Liver (tissue), 9 donors: ENCODE data around the gene MAPKBP1. TPM values are rescaled to one million over a fixed set of nuclear protein-coding genes. Genes with fewer than 3 reads are reported as not detected.

Source experiments
- DNase-seq: peaks from one replicate; pipeline ENCODE4 v3.0.0-alpha.2; 2017; ENCODE audit warnings: low spot score
- H3K27ac ChIP-seq, 2 donors: one replicate each; pipeline ENCODE4 v1.7.0; 2013; ENCODE audit warnings: inconsistent platforms in 2 of 2, low read length in 2 of 2, control low read depth in 1 of 2, low read depth in 1 of 2, mild to moderate bottlenecking in 1 of 2
- H3K27me3 ChIP-seq, 4 donors: one replicate each; pipeline versions ENCODE4 v1.6.1 to v1.7.0; 2013; ENCODE audit warnings: low read length in 3 of 4, inconsistent platforms in 1 of 4, mild to moderate bottlenecking in 1 of 4, moderate library complexity in 1 of 4; ENCODE audit not compliant: control insufficient read depth in 4 of 4, insufficient read depth in 4 of 4
- H3K36me3 ChIP-seq, 4 donors: one replicate each; pipeline versions ENCODE4 v1.6.1 to v1.7.0; 2013; ENCODE audit warnings: low read length in 3 of 4, mild to moderate bottlenecking in 3 of 4, low read depth in 1 of 4, moderate library complexity in 1 of 4; ENCODE audit not compliant: control insufficient read depth in 4 of 4, insufficient read depth in 3 of 4
- H3K4me1 ChIP-seq, 4 donors: one replicate each; pipeline versions ENCODE4 v1.6.1 to v1.7.0; 2013; ENCODE audit warnings: low read length in 3 of 4, mild to moderate bottlenecking in 3 of 4, moderate library complexity in 1 of 4; ENCODE audit not compliant: control insufficient read depth in 4 of 4, insufficient read depth in 4 of 4
- H3K4me3 ChIP-seq, 3 donors: one replicate each; pipeline versions ENCODE4 v1.6.1 to v1.7.0; 2013; ENCODE audit warnings: low read length in 3 of 3, control low read depth in 1 of 3, low read depth in 1 of 3, mild to moderate bottlenecking in 1 of 3
- H3K9ac ChIP-seq, 2 donors: one replicate each; pipeline ENCODE4 v1.7.0; 2013; ENCODE audit warnings: low read length in 2 of 2, mild to moderate bottlenecking in 2 of 2, moderate library complexity in 2 of 2, control low read depth in 1 of 2, low read depth in 1 of 2
- H3K9me3 ChIP-seq, 4 donors: one replicate each; pipeline versions ENCODE4 v1.6.1 to v1.7.0; 2013; ENCODE audit warnings: low read length in 3 of 4; ENCODE audit not compliant: control insufficient read depth in 4 of 4
- CTCF ChIP-seq: fragments of 150-350 bp; IDR thresholded peaks from 2 replicates; pipeline ENCODE4 v1.5.1; 2017; ENCODE audit warnings: improper control_type of control experiment, low read depth, low read length; ENCODE audit not compliant: missing input control
- EGR1 ChIP-seq, 2 donors: IDR thresholded peaks; 2 replicates each; pipeline ENCODE4 v1.6.1; 2016 to 2018; ENCODE audit warnings: antibody characterized with exemption in 2 of 2, low read depth in 2 of 2
- FOXA1 ChIP-seq: IDR thresholded peaks from 2 replicates; pipeline ENCODE4 v1.6.1; 2016; ENCODE audit warnings: antibody characterized with exemption
- FOXA2 ChIP-seq: IDR thresholded peaks from 2 replicates; pipeline ENCODE4 v1.6.1; 2016; ENCODE audit warnings: antibody characterized with exemption
- GABPA ChIP-seq, 2 donors: IDR thresholded peaks in 1 of 2; conservative IDR thresholded peaks in 1 of 2; 2 replicates each; pipeline ENCODE4 v1.6.1; 2016; ENCODE audit warnings: antibody characterized with exemption in 2 of 2, mild to moderate bottlenecking in 1 of 2, moderate library complexity in 1 of 2
- HNF4A ChIP-seq, 2 donors: conservative IDR thresholded peaks; 2 replicates each; pipeline ENCODE4 v1.6.1; 2016; ENCODE audit warnings: antibody characterized with exemption in 2 of 2, mild to moderate bottlenecking in 2 of 2
- HNF4G ChIP-seq: IDR thresholded peaks from 2 replicates; pipeline ENCODE4 v1.6.1; 2016; ENCODE audit warnings: antibody characterized with exemption
- JUND ChIP-seq, 2 donors: IDR thresholded peaks; 2 replicates each; pipeline ENCODE4 v1.6.1; 2016; ENCODE audit warnings: antibody characterized with exemption in 2 of 2
- MAX ChIP-seq: IDR thresholded peaks from 2 replicates; pipeline ENCODE4 v1.6.1; 2016; ENCODE audit warnings: antibody characterized with exemption
- NR2F2 ChIP-seq: IDR thresholded peaks from 2 replicates; pipeline ENCODE4 v1.6.1; 2016; ENCODE audit warnings: antibody characterized with exemption
- RAD21 ChIP-seq, 2 donors: IDR thresholded peaks; 2 replicates each; pipeline ENCODE4 v1.6.1; 2016; ENCODE audit warnings: antibody characterized with exemption in 2 of 2, mild to moderate bottlenecking in 2 of 2
- REST ChIP-seq: IDR thresholded peaks from 2 replicates; pipeline ENCODE4 v1.6.1; 2016; ENCODE audit warnings: antibody characterized with exemption, mild to moderate bottlenecking
- RXRA ChIP-seq, 2 donors: IDR thresholded peaks; 2 replicates each; pipeline ENCODE4 v1.6.1; 2017 to 2018; ENCODE audit warnings: antibody characterized with exemption in 2 of 2, mild to moderate bottlenecking in 1 of 2
- SP1 ChIP-seq: IDR thresholded peaks from 2 replicates; pipeline ENCODE4 v1.6.1; 2018; ENCODE audit warnings: antibody characterized with exemption, mild to moderate bottlenecking
- TAF1 ChIP-seq: conservative IDR thresholded peaks from 2 replicates; pipeline ENCODE4 v1.6.1; 2016; ENCODE audit warnings: antibody characterized with exemption, mild to moderate bottlenecking
- YY1 ChIP-seq: IDR thresholded peaks from 2 replicates; pipeline ENCODE4 v1.6.1; 2016; ENCODE audit warnings: antibody characterized with exemption, mild to moderate bottlenecking
- ZBTB33 ChIP-seq: IDR thresholded peaks from 2 replicates; pipeline ENCODE4 v1.6.1; 2016; ENCODE audit warnings: antibody characterized with exemption
- WGBS: extraction: QIAGEN DNeasy Blood & Tissue Kit; methylation state at CpG from one replicate; pipeline ENCODE4 v1.1.7; 2013; 5-methylcytosine and 5-hydroxymethylcytosine counted together
- polyA plus RNA-seq, 2 donors: library from polyadenylated mRNA; stranded (reverse) in 1 of 2; unstranded in 1 of 2; fragments of 200-250 nt in 1 of 2; fragments of >200 nt in 1 of 2; fragmentation: Nextera tagmentation in 1 of 2; extraction: Ambion mirVana in 1 of 2; gene quantifications; one replicate each; pipeline versions ENCODE4 v1.2.1 to v1.2.3, GENCODE V29; 2013 to 2015
- total RNA-seq, 2 donors: library from RNA; depleted of rRNA; stranded (reverse); fragments of >200 nt; gene quantifications; one replicate each; pipeline ENCODE4 v1.2.3, GENCODE V29; 2014
- TF ChIP-seq, protein P1 (sequence below): IDR thresholded peaks from 2 replicates; pipeline ENCODE4 v1.6.1; 2016; ENCODE audit warnings: antibody characterized with exemption
- donor health status: healthy.
- donor health status: healthy.
- donor health status: healthy.
- donor health status: healthy.
- donor health status: healthy.

MAPKBP1 gene
- total and polyA plus RNA-seq, 4 donors = 0.89 to 10.3 (median 2.7) TPM

DNA sequence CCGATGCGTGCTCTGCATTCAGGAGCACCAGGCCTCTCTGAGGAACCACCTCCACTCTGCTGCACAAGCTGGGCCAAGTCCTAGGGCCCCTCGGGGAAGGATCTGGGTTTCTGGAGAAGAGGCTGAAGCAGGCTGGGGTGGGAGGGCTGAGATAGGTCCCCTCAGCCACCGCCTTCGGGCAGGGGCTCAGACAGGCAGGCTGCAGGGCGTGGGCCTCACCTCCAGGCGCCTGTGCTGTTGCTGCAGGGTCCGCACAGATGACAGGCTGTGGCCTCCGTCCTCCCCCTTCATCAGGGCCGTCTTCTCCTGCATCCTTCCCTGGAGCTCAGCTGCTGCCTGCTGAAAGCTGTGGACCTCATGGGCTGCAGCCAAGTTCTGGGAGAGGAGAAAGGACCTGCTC is 79.5 kb downstream of the MAPKBP1 start:
- Histone ChIP-seq H3K36me3 (peaks cover 0 to 3% (median 0%) of the 10 kb centered on the region in 4 donors), H3K27ac (no peak overlapping the region), H3K9ac (no peak overlapping the region), H3K4me3 (no peak overlapping the region), H3K4me1 (no peaks in the 10 kb centered on the region), H3K9me3 (no peaks in the 10 kb centered on the region), H3K27me3 (no peaks in the 10 kb centered on the region)
- no peak for DNase-seq
- WGBS = 91% methylated on average over 10 of the region's 10 CpGs
- no peak for TF ChIP-seq RXRA (IDR thresholded peaks at IDR 0.05)
- no peak for TF ChIP-seq MAX
- TF ChIP-seq YY1 = no peak
- TF ChIP-seq JUND (IDR thresholded peaks at IDR 0.05) = no peak

DNA sequence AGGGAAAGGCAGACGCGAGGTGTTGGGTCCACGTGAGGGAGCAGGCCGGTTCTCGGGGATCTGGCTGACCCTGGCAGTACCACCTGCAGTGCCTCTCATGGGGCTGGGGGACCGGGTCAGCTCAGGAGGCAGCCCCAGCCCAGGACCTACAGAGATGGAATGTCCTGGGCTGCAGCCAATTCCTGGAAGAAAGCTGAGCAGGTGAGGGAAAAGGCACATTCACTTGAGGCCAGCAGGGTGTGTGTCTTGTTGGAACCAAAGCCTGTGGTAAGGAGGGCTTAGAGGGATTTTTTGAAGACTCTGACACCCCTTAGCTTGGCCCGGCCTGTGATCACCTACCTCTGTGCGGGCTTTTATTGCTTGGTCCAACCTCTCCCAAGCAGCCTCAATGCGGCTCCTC is 80.2 kb downstream of the MAPKBP1 start:
- TF ChIP-seq REST (no peak), SP1 (no peak), EGR1 (IDR thresholded peaks at IDR 0.05; ENCODE audit: low read depth in 2 of 2) (no peak), HNF4A (conservative IDR thresholded peaks at IDR 0.05) (no peak), GABPA (IDR thresholded peaks at IDR 0.05 in 1 of 2, conservative IDR thresholded peaks at IDR 0.05 in 1 of 2) (no peak), RXRA (IDR thresholded peaks at IDR 0.05) (no peak), FOXA2 (no peak), CTCF (no peak), TAF1 (no peak), JUND (IDR thresholded peaks at IDR 0.05) (no peak), YY1 (no peak), NR2F2 (no peak), ZBTB33 (no peak), FOXA1 (no peak), MAX (no peak), HNF4G (no peak), RAD21 (IDR thresholded peaks at IDR 0.05) (no peak)
- TF ChIP-seq, protein P1, sequence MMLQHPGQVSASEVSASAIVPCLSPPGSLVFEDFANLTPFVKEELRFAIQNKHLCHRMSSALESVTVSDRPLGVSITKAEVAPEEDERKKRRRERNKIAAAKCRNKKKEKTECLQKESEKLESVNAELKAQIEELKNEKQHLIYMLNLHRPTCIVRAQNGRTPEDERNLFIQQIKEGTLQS = no peak
- no peaks in the 10 kb centered on the region for H3K4me1 ChIP-seq
- DNase-seq = no peak
- no peak overlapping the region for H3K27ac ChIP-seq
- H3K9ac ChIP-seq = no peak overlapping the region
- H3K36me3 ChIP-seq = no peaks in the 10 kb centered on the region
- no peaks in the 10 kb centered on the region for H3K9me3 ChIP-seq
- no peak overlapping the region for H3K4me3 ChIP-seq
- no peaks in the 10 kb centered on the region for H3K27me3 ChIP-seq
- WGBS = 94% methylated on average over 9 of the region's 9 CpGs
